IPS DF 4.7 (cell line): ENCODE data around the gene RRAGC.
A peak's percentile ranks its signal among the peaks of the same experiment; 100 is the strongest.
"Not testable (repeated sequence)": the region's sequence is repeated elsewhere in the genome, so short reads cannot be mapped to it uniquely, and the experiment has no call there.

Source experiments
- DNase-seq: peaks from one replicate; pipeline ENCODE4 v3.0.0-alpha.2; 2013; ENCODE audit warnings: low spot score; ENCODE audit errors: extremely low read depth

Gene RRAGC

GRCh38 chr1:38858833-38859560, 575 bp downstream of the RRAGC start:
- DNase-seq, result no peak

- no peak for DNase-seq
These were observed 6.8 kb downstream of the RRAGC start for GRCh38 chr1:38852780-38853179.

- DNase-seq, result no peak
These were observed 11.5 kb downstream of the RRAGC start for GRCh38 chr1:38848071-38848470.

- DNase-seq, result no peak
These were observed 13.4 kb downstream of the RRAGC start for GRCh38 chr1:38846210-38846609.

- not testable (repeated sequence) for DNase-seq
These were observed 14.5 kb downstream of the RRAGC start for GRCh38 chr1:38845088-38845487.

- no peak for DNase-seq
These were observed 19.3 kb downstream of the RRAGC start for GRCh38 chr1:38840281-38840680.

- DNase-seq, result no peak
These were observed 20.2 kb downstream of the RRAGC start for GRCh38 chr1:38839363-38839762.

- DNase-seq, result not testable (repeated sequence)
These were observed 23.3 kb downstream of the RRAGC start for GRCh38 chr1:38836316-38836715.

- peak; percentile 88 for DNase-seq
These were observed 24.4 kb downstream of the RRAGC start for GRCh38 chr1:38834937-38835827.

GRCh38 chr1:38834221-38834782, 25.3 kb downstream of the RRAGC start:
- DNase-seq, result no peak

GRCh38 chr1:38833146-38833545, 26.4 kb downstream of the RRAGC start:
- DNase-seq, result no peak

GRCh38 chr1:38832370-38832734, 27.2 kb downstream of the RRAGC start:
- DNase-seq, result no peak

- DNase-seq, result no peak
These were observed 27.7 kb downstream of the RRAGC start for GRCh38 chr1:38831731-38832369.

GRCh38 chr1:38829368-38829767, 30.2 kb downstream of the RRAGC start:
- DNase-seq, result no peak

GRCh38 chr1:38827318-38827717, 32.3 kb downstream of the RRAGC start:
- no peak for DNase-seq

GRCh38 chr1:38826886-38827285, 32.7 kb downstream of the RRAGC start:
- DNase-seq, result no peak

GRCh38 chr1:38826262-38826661, 33.3 kb downstream of the RRAGC start:
- DNase-seq, result no peak

- no peak for DNase-seq
These were observed 38.7 kb downstream of the RRAGC start for GRCh38 chr1:38820860-38821259.

GRCh38 chr1:38819516-38819915, 40.1 kb downstream of the RRAGC start:
- DNase-seq, result no peak

GRCh38 chr1:38819040-38819439, 40.5 kb downstream of the RRAGC start:
- no peak for DNase-seq

GRCh38 chr1:38818175-38818976, 41.2 kb downstream of the RRAGC start:
- DNase-seq, result no peak
